HG03159 (cell line): Measurements from ENCODE around the gene DOHH.
A peak's percentile ranks its signal among the peaks of the same experiment; 100 is the strongest.

Experiments used
- ATAC-seq: cut with Tn5 transposase; IDR thresholded peaks from one replicate; pipeline ENCODE4 v1.9.1; 2021; ENCODE audit warnings: mild to moderate bottlenecking, moderate library complexity; ENCODE audit not compliant: unreplicated experiment

Gene DOHH, protein sequence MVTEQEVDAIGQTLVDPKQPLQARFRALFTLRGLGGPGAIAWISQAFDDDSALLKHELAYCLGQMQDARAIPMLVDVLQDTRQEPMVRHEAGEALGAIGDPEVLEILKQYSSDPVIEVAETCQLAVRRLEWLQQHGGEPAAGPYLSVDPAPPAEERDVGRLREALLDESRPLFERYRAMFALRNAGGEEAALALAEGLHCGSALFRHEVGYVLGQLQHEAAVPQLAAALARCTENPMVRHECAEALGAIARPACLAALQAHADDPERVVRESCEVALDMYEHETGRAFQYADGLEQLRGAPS

DNA sequence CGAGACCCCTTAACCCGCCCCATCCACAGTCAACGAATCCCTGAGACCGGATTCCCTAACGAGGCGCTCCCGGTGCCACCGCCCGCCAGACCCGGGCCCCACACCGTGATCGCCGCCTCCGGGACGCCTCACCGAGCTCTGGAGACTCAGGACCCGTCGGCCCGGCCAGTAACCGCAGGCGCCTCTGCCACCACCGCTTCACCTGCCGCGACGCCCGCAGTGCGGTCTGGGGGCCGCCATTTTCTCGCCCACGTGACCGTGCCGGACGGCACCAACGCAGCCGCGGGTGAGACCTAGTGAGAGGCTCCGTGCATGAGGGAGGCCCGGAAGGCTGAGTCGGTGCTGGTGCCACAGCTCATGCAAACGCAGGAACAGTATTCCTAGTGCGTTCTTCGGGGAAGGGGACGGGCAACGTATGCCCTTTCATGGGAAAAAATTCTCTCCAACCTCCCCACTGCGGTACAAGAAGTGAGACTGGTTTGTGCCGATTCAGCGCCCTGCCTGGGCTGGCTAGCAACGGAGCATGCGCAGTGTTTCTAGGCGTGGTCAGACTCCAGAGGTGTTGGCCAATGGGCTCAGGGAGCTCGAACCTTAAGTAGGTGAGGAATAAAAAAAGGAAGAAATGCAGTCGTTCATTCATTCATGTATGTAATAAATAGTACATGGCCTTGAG lies at the start of gene DOHH:
Gene DOHH, minus strand, starts transcription at position 246 of the 673 bp plus-strand sequence. CDS start 3,860 bp downstream, outside the sequence.
- peak; percentile 78 for ATAC-seq

DNA sequence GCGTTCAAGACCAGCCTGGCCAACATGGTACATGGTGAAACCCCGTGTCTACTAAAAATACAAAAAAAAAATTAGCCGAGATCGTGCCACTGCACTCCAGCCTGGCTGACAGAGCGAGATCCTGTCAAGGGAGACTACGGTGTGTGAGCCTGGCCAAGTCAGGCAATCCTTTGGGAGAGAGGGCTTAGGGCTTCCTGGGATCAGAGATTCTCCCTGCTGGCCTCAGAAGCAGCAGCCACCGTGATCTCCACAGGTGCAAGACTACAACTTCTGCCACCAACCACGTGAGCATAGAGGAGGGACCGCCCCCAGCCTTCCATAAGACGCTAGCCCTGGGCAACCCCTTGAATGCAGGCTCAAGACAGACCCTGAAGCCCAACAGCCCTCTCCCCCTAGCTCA lies 49.3 kb upstream of the DOHH start:
- ATAC-seq = no peak

DNA sequence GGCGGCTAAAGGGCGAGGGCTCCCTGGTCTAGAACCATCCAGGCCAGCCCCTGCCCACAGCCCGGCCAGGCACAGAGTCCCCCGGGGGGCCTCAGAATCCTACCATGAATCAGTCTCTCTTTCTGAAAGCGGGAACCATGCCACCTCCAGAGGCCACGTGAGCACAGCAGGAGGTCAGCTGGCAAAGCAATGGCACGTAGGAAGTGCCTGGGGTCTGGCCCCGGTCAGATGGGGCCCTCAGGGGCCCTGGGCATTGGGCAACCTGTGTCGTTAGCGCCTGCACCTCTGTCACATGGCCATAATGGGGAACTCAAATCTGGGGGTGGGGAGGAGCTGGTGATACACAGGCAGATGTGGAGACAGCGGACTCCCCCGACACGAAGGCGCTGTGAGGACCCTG lies 48.1 kb upstream of the DOHH start:
- ATAC-seq = no peak

DNA sequence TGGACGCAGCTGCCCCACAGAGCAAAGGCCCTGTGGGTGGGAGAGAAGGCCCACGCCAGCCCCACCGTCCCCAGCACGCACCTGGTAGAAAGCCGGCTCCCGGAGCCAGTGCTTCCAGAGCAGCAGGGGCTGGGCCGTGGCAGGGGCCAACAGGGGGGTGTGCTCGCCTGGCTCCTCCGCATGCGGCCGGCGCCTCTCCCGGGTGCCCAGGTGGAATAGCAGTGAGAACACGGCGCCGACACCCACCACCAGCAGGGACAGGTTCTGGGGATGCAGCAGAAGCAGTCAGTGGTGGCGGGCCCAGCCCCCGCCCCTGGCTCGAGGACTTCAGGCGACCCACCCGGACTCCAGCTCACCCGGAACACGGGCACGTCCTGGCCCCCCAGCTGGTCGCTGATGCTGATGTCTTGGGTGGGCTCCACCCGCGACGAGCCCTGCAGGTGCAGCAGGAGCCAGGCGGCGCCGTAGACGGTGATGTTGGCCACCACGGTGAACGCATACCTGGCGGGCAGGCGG lies 47.4 kb upstream of the DOHH start:
- ATAC-seq = no peak

DNA sequence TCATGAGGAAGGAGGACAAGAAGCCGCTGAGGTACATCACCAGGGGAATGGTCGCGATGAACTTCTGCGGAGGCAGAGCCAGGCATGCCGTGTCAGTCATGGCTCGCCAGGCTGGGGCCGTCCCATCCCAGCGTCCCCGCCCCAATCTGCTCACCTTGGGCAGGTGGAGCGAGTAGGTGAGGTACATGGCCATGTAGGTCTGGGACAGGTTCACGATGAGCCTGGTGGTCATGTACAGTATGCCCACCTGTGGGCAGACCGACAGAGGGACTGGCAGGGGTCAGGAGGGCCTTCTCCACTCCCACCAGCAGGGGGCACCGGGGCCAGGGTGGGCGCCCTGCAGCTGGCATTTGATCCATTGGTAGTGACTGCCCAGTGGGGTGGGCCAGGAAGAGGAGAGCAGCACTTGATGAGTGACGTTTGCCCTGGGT lies 46.8 kb upstream of the DOHH start:
- no peak for ATAC-seq

DNA sequence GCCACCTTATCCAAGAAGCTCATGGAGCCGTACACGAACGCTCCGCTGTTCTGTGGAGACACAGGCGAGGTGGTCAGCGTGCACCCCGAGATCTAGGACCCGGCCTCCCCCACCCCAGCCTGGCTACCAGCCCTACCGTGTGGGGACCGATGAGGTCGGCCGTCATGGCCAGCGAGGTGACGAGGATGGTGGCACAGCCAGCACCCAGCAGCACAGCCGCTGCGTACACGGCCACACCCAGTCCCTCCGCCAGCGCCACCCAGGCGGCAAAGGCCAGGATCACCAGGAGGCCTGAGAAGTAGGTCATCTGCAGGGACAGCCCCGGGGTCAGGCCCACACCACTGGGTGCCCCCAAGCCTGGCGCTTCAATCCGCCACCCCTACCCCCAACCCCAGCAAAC lies 45.6 kb upstream of the DOHH start:
- no peak for ATAC-seq

DNA sequence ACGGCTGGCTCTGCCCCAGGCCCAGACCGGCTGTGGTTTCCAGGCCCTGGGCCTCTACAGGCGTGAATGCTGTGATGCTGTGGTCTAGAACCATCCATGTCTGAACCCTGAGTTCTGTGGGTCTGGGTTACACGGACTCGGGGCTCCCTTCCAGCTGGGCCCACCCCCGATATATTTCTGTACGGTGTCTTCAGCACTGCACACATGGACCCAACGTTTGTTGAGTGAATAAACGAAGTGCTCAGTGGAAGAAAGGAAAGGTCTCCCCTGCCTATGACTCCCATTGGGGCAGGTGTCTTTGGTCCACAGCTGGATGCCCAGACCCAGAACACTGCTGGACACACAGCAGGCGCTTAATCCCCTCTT lies 45.2 kb upstream of the DOHH start:
- no peak for ATAC-seq

DNA sequence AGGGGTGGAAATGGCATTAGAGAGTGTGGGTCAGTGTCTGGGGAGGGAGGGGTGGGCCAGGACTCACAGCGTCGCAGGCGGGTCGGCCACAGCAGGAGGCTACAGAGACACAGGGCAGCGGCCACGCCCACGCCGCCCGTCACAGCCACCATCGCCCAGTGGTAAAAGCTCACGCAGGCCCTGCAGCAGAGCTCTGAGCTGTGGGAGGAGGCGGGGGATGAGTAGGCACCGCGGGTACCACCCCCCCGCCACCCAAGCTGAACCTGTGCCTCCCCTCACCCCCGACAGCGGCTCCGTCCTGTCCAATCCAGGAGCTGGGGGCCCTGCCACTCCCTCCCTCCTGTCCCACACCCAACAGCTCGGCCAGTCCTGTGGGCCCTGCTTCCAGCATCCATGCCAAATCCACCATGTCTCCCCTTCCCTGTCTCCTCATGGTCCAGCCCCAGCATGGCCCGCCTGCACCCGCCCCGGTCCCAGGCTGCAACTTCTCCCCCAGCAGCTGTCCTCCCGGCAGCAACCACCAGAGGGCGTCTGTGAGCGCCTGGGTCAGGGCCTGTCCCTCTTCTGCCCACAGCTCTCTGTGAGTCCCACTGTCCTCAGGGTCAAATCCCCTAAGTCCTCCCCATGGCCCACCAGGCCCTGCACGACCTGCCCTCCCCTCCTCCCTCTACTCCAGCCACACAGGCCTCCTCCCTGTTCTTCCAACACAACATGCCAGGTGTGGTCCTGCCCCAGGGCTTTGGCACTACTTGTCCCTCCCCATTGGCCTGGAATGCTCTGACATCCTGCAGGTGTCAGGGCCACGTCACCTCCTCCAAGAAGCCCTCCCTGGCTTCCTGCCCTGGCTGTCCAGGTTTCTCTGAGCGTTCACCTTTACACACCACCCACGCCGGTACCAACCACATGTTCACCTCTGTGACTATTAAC lies 44.5 kb upstream of the DOHH start:
- no peak for ATAC-seq

DNA sequence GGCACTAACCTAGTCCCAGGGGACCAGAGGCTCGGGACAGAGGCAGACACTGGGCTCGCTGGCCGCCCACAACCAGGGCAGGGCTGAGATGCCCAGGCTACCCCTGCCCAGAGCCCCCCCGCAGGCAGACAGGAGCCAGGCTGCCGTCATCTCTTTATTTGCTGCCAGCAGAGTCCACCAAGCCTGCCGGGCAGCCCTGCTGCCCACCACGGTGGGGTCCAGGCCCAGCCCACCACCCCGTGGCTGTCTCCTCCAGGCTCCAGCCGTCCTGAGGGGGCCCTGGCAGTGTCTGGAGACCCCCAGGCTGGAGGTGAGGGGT lies 43.5 kb upstream of the DOHH start:
- no peak for ATAC-seq

DNA sequence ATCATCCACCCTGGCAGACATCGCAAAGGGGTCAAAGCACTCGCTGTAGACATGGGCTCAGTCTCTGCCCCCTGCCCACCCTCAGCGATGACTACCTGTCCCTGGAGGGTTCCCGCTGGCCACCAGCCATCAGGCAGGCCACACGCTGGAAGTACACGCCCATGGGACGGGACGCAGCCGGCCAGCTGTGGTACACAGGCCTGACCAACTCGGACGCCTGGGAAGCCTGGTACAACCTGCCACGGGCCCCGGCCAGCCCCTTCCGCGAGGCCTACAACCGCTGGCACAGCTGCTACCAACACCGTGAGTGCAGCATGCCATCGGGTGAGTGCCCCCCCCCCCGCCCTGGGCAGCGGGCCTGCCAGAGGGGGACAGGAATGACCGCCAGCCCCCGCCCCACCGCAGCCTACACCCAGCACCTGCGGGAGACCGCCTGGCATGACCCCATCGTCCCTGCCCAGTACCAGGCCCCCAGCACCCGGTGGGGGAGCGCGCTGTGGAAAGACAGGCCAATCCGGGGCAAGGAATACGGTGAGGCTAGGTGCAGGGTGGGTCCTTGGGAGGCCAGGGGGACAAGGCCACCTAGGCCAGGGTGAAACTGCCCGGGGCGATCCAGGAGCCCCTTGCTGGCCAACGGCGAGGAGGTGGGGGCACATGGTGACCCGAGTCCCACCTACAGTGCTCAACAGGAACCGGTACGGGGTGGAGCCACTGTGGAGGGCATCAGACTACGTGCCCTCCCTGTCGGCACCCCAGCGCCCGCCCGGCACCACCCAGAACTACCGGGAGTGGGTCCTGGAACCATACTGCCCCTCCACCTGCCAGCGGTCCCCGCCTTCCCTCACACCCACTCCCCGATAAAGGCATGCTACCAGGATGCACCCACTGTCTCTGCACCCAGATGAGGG lies 42.9 kb upstream of the DOHH start:
- no peak for ATAC-seq

DNA sequence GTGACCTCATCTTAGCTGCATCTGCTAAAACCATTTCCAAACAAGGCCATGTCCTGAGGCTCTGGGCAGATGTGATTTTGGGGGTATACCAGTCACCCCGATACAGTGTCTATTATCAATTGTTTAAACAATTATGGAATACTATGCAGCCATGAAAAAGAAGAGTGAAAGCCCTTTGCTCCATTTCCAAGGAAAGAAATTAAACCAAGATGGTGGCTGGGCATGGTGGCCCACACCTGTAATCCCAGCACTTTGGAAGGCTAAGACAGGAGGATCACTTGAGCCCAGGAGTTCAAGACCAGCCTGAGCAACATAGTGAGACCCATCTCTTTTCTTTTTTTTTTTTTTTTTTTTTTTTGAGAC lies 39.3 kb upstream of the DOHH start:
- no peak for ATAC-seq

DNA sequence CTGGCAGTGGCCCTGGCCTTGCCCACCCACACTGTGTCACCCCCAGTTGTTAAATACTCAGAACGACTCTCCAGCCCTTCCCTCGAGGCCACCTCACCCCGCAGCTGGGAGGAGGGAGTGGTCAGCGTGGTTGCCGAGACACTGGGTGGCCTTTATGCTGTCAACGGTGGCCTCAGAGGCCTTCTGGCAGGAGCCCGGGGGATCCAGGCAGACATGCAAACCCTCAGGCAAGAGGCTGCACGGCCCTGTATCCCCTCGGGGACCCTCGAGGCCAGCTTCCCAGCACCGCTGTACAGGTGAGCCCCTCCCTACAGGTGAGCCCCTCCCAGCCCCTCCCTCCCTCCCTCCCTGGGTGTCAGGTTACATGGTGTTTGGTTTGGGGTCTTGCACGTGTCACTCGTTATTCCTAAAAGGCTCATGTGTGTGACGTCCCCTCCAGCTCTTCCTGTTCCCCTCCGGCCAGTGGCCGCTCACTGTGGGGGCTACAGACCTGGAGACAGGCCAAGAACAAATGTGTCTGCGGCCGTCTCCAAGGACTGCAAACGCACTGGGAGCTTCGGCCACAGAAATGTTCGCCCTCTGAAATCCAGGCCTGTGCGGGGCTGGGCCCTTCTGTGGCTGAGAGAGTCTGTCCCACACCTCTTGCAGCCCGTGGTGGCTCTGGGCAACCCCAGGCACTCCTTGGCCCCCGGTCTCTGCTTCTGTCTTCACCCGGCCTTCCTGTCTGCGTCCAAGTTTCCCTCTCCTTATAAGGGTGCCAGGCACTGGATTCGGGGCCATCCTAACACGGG lies 38.7 kb upstream of the DOHH start, which contains the start of gene TEKTIP1:
Gene TEKTIP1, plus strand, starts transcription at position 210 of the 791 bp plus-strand sequence. Its CDS starts 4 bp downstream, at position 214.
- ATAC-seq = no peak

DNA sequence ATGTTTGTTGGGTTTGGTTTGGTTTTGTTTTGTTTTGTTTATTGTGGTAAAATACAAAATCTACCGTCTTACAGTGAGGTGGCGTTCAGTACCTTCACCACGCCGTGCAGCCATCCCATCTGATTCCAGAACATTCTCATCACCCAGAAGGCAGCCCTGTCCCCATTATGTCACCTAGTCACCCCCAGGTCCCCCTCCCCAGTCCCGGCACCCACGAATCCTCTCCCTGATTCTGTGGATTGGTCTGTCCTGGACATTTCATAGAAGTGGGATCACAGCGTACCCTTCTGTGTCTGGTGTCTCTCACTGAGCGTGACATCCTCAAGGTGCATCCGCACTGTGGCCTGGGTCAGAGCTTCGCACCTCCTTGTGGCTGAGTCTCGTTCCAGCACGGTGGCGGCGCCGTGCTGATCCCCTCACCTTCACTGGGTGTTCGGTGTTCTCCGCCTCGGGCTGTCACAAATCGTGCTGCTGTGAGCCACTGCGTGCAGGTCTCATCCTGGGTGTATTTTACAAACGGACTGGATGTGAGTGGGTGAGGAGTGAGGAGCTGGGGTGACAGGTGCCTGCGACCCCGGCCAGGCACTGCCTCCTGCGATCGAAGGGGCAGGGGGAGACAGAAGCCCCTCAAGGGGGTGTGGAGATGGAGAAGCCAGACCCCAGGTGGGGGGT lies 37.9 kb upstream of the DOHH start:
- no peak for ATAC-seq

DNA sequence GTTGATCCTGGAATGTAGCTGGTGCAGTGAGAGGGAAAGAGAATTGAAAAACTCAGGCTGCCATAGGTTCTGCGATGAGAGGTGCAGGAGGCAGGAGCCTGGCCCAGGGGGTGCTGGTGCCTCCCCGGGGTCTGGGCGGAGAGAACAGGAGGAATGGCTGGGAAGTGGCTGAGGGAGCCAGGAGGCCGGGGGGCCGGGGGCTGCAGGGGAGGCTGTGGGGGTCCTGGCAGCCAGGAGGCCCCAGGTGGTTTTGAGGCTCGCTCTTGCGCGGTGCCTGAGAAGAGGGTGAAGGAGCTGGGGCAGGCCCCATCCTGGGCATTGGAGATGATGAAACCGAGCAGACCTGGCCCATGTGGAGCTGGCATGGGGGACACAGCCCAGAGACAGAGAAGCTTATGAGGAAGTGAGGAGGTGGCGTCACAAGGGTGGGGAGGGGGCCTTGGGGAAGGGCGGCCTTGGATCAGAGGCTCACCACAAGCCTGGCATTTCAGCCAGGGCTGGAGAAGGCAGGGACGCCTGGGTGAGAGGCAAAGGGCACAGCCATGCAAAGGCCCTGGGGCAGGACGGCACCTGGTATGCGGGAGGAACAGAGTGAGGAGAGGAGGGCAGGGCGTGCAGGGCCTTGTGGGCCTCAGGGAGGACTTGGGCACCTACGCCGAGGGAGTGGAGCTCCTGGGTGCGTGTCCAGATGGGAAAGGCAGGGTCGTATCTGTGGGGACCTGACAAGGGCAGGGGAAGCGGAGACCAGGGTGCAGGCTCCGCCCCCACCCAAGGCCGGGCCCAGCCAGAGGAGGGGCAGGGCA lies 37.2 kb upstream of the DOHH start:
- no peak for ATAC-seq

DNA sequence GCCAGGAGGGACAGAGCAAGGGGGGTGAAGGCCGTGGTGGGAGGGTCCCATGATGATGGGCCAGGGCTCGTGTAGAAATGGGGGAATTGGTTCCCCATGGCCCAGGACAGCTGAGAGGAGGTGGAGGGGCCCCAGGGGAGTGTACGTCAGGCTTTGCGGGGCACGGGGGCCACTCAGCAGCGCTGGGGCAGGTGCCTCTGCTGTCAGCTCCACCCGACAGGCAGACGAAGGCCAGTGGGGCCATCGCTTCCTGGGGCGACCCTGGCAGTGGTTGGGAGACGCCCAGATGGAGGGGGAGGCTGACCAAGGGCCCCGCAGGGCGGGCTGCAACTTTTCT lies 36.6 kb upstream of the DOHH start:
- no peak for ATAC-seq

DNA sequence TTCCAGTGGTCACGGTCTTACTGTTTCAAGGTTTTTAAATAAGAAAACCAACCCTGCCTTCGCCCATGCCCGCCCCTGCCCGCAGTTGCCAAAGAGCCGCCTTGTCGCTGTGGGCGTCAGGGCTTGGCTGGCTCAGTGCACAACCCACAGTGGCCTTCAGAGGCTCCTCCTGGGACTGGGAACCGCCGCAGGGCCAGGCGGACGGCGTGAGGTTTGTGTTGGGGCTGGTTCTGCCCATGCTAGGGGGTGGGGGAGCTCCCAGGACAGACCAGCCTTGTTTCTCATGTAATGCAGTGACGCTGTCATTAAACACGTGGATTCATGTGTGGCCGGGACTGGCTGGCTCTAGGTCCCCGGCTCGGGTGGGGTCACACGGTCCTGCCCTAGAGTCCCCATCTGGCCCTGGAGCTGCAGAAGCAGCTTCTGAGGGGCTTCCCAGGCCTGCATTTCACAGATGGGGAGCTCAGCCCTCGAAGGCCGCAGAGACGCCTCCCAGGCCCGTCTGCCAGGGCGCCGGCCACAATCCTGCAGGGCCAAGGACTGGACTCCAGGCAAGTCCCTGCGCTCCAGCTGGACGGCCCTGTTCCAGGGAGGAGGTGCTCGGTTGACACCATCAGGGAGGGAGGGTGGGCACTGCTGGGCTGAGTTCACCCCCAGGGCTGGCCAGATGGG lies 36.1 kb upstream of the DOHH start:
- ATAC-seq = no peak

DNA sequence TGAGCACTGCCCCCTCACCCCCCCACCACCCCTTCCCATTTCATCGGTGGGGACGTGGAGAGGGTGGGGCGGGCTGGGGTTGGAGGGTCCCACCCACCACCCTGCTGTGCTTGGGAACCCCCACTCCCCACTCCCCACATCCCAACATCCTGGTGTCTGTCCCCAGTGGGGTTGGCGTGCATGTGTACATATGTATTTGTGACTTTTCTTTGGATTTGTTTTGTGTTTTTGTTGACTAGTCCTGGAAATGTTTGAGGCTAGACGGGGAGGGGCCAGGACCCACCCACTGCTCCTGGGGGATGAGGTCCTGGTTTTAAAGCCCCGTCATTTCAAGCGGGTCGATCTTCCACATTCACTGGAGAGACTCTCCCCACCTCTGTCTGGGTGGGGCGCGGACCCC lies 35.5 kb upstream of the DOHH start:
- ATAC-seq = no peak

DNA sequence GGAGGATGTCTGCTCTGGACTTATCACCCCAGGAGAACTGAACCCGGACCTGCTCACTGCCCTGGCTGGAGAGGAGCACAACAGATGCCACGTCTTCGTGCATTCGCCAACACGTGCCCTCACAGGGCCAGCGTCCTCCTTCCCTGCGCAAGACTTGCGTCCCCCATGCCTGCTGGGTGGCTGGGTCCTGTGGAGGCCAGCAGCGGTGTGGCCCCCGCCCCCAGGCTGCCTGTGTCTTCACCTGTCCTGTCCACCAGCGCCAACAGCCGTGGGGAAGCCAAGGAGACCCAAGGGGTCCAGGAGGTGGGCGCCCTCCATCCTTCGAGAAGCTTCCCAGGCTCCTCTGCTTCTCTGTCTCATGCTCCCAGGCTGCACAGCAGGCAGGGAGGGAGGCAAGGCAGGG lies 35.1 kb upstream of the DOHH start:
- no peak for ATAC-seq
